ENCODE data around the gene EXTL2.

DNA sequence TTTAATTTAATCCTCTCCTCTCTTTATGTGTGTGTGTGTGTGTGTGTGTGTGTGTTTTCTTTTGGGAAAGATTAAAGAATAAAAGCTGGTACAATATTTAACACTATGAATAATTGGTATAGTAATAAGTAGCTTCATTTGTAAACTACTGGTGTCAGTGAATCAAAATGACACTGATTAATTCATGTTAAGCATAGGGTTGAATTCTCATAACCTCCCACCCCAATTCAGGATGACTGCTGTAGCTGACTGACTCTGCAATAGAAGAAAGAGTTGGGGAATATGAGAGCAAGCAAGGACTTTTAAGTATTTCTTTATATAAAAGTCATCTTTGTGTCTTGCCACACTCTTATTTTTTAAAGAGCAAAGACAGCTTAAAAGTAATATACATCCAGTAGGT, 14.4 kb upstream of the EXTL2 start:
- no peak for TF ChIP-seq TAF1 (IDR thresholded peaks at IDR 0.05; ENCODE audit: borderline replicate concordance, insufficient read depth, low read length)
- TF ChIP-seq POLR2AphosphoS5 (IDR thresholded peaks at IDR 0.05; ENCODE audit: low read depth, low read length): no peak
- no peak for TF ChIP-seq SIN3A (IDR thresholded peaks at IDR 0.05; ENCODE audit: borderline replicate concordance, insufficient read depth, low read length)
- no peak for TF ChIP-seq REST (IDR thresholded peaks at IDR 0.05; ENCODE audit: insufficient read depth in 1 of 2, low read depth in 2 of 2, low read length in 2 of 2)
